ENCODE results near the gene PXDN. TPM values are rescaled to one million over a fixed set of nuclear protein-coding genes. Genes with fewer than 3 reads are reported as not detected.

The PXDN gene
- total and polyA plus RNA-seq, 2 donors (not counting 3 experiments of a cell fraction or from before 2014, with no cell fraction given): 231 to 308 TPM

DNA sequence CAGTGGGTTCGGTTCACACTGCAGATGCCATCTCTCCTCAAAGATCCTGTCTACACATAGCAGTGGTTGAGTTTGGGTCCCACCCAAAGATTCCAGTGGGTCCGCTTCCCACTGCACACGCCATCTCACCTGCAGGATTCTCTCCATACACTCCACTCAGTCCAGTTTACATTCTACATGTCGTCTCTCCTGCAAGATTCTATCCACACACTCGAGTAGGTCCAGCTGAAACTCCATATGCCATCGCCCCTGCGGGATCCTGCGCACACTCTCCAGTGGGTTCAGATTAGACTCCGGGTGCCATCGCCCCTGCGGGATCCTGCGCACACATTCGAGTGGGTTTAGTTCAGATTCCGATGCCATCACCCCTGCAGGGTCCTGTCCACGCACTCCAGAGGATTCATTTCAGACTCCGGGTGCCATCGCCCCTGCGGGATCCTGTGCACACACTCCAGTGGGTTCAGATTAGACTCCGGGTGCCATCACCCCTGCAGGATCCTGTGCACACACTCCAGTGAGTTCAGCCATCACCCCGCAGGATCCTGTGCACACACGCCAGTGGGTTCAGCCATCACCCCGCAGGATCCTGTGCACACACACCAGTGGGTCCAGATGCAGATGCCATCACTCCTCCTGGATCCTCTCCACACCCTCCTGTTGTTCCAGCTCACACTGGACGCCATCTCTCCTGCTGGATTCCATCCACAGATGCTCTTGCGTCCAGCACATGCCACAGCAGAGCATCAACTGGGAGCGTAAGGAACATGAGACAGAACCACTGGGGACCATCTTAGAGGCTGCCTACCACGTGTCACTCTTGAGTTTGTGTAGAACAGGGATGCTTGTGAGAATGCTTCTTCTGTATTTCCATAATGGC lies 3.0 kb upstream of the PXDN start:
- Histone ChIP-seq H3K9ac (replicated peaks; ENCODE audit: extremely low read depth, insufficient read depth, low read length) (no peak overlapping the region), H3K36me3 (ENCODE audit: control insufficient read depth in 2 of 2, extremely low read depth in 1 of 2, insufficient read depth in 2 of 2, low read length in 2 of 2) (no peaks in the 10 kb centered on the region), H3K9me3 (replicated peaks; ENCODE audit: control insufficient read depth, insufficient read depth, low read length) (no peaks in the 10 kb centered on the region), H2AFZ (ENCODE audit: low read depth, low read length) (no peak overlapping the region), H3K4me2 (ENCODE audit: insufficient read depth, low read length) (no peak overlapping the region), H3K4me1 (ENCODE audit: control insufficient read depth, extremely low read depth, insufficient read depth, low read length) (peaks cover 10% of the 10 kb centered on the region), H4K20me1 (replicated peaks; ENCODE audit: control insufficient read depth, extremely low read depth, insufficient read depth, low read length) (no peaks in the 10 kb centered on the region), H3K4me3 (replicated peaks in 1 of 3; ENCODE audit: insufficient read depth in 1 of 3, low read depth in 1 of 3, low read length in 3 of 3) (no peak overlapping the region), H3K27me3 (ENCODE audit: control insufficient read depth in 2 of 2, insufficient read depth in 2 of 2, low read length in 2 of 2) (peaks cover 0 to 4% of the 10 kb centered on the region in 2 experiments), H3K27ac (ENCODE audit: insufficient read depth, low read depth, low read length) (no peak overlapping the region), H3K79me2 (ENCODE audit: control insufficient read depth, insufficient read depth, low read length) (peaks cover 1% of the 10 kb centered on the region), H3K9me1 (replicated peaks; ENCODE audit: control insufficient read depth, extremely low read depth, insufficient read depth, low read length) (no peaks in the 10 kb centered on the region)
- FAIRE-seq (no peak), DNase-seq (ENCODE audit: low read depth, low spot score) (no peak)
- ChIA-PET POLR2A (no interaction called here), CTCF (interaction anchor here (0.9 to 2.2 kb wide), 4 partner anchors 23 to 197 kb away, joined by 3 to 8 read pairs (median 4); no protein-coding TSS in a partner anchor)
- dilution Hi-C loops (cut with MboI; ENCODE audit: extremely low pct_ligation_motif_present, low sequenced_read_pairs) (no loop called here), intact Hi-C loops (cut with micrococcal nuclease) (no loop called here)
- TF ChIP-seq CTCF (IDR thresholded peaks at IDR 0.05; ENCODE audit: extremely low read depth in 1 of 2, insufficient read depth in 1 of 2, low read depth in 1 of 2, low read length in 2 of 2) (no peak), FOS (IDR thresholded peaks at IDR 0.05; ENCODE audit: borderline replicate concordance, insufficient read depth, low read length) (no peak), GATA2 (IDR thresholded peaks at IDR 0.05; ENCODE audit: insufficient read depth, insufficient read length, low read depth, low read length) (no peak), EZH2 (IDR thresholded peaks at IDR 0.05; ENCODE audit: borderline replicate concordance, low read depth, low read length, severe bottlenecking) (no peak), POLR2AphosphoS5 (IDR thresholded peaks at IDR 0.05; ENCODE audit: insufficient read depth, low read depth, low read length) (no peak), MYC (IDR thresholded peaks at IDR 0.05; ENCODE audit: low read depth, low read length) (no peak), JUN (IDR thresholded peaks at IDR 0.05; ENCODE audit: borderline replicate concordance, insufficient read depth, insufficient read length, low read depth) (no peak), POLR2A (IDR thresholded peaks at IDR 0.05; ENCODE audit: low read depth, low read length) (no peak)
- TF ChIP-seq, protein P1, sequence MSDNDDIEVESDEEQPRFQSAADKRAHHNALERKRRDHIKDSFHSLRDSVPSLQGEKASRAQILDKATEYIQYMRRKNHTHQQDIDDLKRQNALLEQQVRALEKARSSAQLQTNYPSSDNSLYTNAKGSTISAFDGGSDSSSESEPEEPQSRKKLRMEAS (IDR thresholded peaks at IDR 0.05; ENCODE audit: insufficient read depth, insufficient read length): no peak
- BruUV-seq (replicated peaks): no TSS peak
